ENCODE results near the gene TMEM205. TPM values are rescaled to one million over a fixed set of nuclear protein-coding genes. Genes with fewer than 3 reads are reported as not detected.
"Not testable (repeated sequence)": the region's sequence is repeated elsewhere in the genome, so short reads cannot be mapped to it uniquely, and the experiment has no call there.

Gene TMEM205
- total RNA-seq, 2 experiments from 2014 or later = 26.0 to 29.3 TPM

DNA sequence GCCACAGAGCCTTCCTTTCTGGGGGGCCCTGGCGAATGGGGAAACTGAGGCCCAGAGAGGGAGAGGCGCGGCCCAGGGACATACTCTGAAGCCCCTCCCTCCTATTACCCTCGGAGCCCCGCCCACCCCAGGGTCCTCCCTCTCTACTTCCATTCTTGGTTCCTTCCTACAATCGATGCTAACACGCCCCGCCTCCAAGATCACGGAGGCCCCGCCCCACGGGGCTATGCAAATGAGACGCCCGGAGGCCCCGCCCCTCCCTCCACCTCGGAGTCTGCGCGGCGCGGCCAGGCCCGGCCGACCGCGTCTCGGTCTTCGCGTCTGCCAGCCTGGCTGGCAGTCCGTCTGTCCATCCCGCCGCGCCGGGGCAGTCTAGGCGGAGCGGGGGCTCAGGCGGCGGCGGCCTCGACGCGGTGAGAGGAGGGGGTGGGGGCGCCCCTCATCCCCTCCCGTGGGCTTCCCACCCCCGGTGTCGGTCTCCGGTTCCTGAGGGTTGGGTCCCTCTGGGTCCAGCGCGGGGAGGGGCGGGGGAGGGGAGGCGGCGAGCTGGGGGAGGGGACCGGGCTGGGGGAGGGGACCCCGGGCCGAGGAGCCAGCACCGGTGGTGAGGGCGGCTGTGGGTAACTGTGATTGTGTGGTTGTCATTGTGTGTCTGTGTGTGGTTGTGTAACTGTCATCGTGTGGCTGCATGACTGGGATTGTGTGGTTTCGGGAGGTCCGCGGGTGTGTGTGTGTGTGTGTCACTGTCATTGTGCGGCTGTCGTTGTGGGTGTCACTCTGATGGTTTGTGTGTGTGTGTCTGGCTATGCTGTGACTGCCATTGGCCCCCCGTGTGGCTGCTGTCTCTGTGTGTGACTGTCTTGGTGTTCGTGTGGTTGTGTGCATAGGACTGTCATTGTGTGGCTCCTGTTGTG, 9.3 kb upstream of the TMEM205 start, which contains the start of gene PLPPR2:
PLPPR2 (plus strand) TSS at position 273 of the 914 bp plus-strand sequence. CDS start 2,242 bp downstream, outside the sequence.
- ChIA-PET CTCF (no interaction called here), POLR2A (no interaction called here)

DNA sequence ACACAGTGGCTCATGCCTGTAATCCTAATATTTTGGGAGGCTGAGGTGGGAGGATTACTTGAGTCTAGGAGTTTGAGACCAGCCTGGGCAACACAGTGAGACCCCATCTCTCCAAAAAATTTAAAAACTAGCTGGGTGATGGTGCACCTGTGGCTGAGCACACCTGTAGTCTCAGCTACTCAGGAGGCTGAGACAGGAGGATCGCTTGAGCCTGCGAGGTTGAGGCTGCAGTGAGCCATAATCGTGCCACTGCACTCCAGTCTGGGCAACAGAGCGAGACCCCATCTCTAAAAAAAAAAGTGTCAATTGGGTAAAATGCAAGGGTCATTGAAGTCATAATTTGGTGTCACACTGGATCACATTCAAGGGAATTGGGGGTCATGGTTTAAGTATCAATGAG, 8.0 kb upstream of the TMEM205 start:
- POLR2A ChIA-PET, CTCF ChIA-PET: not testable (repeated sequence)

DNA sequence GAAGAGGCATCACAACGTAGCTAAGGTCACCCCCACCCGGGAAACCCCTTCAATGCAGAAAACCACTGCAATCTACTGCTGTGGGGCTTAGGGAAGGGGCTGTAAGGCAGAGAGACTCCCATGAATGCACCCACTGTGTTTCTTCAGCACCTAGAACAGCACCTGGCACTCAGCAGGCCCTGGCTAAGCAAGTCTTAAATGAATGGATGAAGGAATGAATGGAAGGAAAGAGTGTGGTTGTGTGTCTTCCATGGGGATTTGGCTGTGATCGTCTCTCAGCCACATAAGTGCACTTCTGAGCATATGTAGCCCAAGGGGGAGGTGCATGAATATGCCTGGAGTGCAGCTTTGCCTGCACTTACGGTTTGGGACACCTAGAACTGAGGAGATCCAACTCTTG, 3.1 kb upstream of the TMEM205 start:
- ChIA-PET CTCF (no interaction called here), POLR2A (no interaction called here)

DNA sequence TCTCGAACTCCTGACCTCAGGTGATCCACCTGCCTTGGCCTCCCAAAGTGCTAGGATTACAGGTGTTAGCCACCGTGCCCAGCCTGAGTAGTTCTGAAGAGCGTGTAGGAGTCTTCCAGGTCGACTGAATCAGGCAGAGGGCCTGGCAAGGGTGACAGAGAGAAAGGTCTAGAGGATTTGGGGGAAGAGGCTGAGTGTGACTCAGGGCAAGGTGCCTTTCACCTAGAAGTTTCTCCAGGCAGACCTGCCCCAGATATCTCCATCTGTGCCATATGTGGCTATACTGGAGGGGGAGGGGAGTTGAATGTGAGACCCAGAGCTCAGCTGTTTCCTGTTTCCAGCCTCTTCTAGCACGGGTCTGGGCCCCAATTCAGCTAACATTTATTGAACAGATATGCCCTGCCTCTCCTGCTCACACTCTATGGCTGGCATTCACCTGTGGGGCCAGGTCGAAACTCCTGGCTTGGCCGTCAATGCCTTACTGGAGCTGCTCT, 1.5 kb upstream of the TMEM205 start:
- CTCF ChIA-PET = interaction anchor here (0.9 to 1.7 kb wide), 2 partner anchors 20 to 33 kb away, joined by 3 read pairs; no protein-coding TSS in a partner anchor
- POLR2A ChIA-PET = interaction anchor here (0.5 to 2.3 kb wide), 3 partner anchors 27 to 277 kb away, joined by 4 to 8 read pairs (median 7); partner anchors contain the start of gene SWSAP1

GRCh38 chr19:11345122-11345803, 805 bp downstream of the TMEM205 start:
- ChIA-PET POLR2A (interaction anchor here (1.0 to 2.3 kb wide), 2 partner anchors 29 to 30 kb away, joined by 5 to 8 read pairs; partner anchors contain the start of gene SWSAP1), CTCF (interaction anchor here (0.7 kb wide), 1 partner anchor 73 kb away, joined by 3 read pairs; no protein-coding TSS in a partner anchor)

DNA sequence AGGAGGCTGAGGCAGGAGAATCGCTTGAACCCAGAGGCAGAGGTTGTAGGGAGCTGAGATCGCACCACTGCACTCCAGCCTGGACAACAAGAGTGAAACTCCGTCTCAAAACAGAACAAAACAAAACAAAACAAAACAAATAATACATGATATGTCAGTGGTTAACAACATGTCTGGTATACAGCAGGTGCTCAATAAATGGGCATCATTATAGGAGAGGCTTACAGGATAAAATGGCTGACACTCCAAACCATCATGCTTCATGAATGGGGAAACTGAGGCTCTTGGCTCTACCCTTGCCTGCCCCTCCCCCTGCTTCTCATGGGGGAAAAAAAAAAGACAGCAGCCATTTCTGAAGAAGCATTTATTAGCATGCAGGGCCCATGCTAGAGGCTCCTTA, 3.6 kb downstream of the TMEM205 start:
- ChIA-PET POLR2A (no interaction called here), CTCF (interaction anchor here (0.7 kb wide), 2 partner anchors 104 to 138 kb away, joined by 3 to 4 read pairs; no protein-coding TSS in a partner anchor)

DNA sequence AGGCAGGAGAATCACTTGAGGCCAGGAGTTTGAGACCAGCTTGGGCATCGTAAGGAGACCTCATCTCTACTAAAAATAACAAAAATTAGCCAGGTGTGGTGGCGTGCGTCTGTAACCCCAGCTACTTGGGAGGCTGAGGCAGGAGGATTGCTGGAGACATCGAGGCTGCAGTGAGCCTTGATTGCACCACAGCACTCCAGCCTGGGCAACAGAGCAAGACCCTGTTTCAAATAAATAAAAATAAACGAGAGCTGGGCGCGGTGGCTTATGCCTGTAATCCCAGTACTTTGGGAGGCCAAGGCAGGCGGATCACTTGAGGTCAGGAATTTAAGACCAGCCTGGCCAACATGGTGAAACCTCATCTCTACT, 6.0 kb downstream of the TMEM205 start:
- POLR2A ChIA-PET = interaction anchor here (0.7 kb wide), 1 partner anchor 32 kb away, joined by 3 read pairs; no protein-coding TSS in a partner anchor

GRCh38 chr19:11339254-11340098, 6.6 kb downstream of the TMEM205 start, which contains the start of gene RAB3D:
Gene RAB3D (minus strand): TSS chr19:11339657. CDS start chr19:11337399, 2,258 bp downstream.
- POLR2A ChIA-PET = interaction anchor here (0.6 to 1.0 kb wide), 3 partner anchors 33 to 727 kb away, joined by 3 to 4 read pairs (median 3); no protein-coding TSS in a partner anchor
- CTCF ChIA-PET = interaction anchor here (0.5 to 1.8 kb wide), 5 partner anchors 9 to 458 kb away, joined by 3 to 5 read pairs (median 4); no protein-coding TSS in a partner anchor

More for the DNA sequence above, 6.0 kb downstream of the TMEM205 start:
- CTCF ChIA-PET = interaction anchor here (0.5 to 1.8 kb wide), 4 partner anchors 9 to 150 kb away, joined by 3 to 5 read pairs (median 4); no protein-coding TSS in a partner anchor

DNA sequence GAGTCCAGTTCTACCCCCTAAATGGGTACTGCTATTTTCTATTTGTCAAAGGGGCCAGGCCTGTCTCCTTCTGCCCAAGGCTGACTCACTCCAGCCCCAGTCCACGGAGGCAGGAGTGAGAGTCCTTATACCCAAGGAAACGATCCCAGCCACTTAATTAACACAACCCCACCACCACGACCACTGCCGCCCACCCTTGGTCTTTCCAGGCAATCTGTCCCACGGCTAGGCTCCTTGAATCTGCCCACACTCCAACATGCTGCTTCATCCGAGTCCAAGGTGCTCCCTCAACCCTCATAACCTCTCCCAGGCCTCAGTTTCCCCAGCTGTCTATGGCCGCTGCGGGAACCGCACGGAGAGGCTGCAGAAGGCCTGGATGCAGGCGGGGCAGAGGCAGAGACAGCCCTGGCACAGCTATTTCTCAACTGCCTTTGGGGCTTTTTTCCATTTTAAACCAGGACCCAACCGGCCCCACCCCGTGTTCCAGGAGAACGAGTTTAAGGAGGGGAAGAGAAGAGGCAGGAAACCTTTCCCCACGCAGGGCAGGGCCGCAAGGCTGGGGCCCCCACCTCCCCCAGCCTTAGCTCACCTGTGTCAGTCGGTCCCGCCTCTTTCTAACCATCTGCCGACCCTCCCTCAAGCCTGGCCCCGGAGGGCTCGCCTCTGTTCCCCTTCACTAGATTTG, 7.4 kb downstream of the TMEM205 start:
- CTCF ChIA-PET = interaction anchor here (0.6 to 1.8 kb wide), 3 partner anchors 42 to 459 kb away, joined by 3 to 6 read pairs (median 4); no protein-coding TSS in a partner anchor
- POLR2A ChIA-PET = interaction anchor here (0.6 to 1.0 kb wide), 2 partner anchors 144 to 728 kb away, joined by 3 to 4 read pairs; no protein-coding TSS in a partner anchor

- CTCF ChIA-PET = interaction anchor here (0.7 to 1.8 kb wide), 3 partner anchors 43 to 144 kb away, joined by 3 to 6 read pairs (median 4); no protein-coding TSS in a partner anchor
- POLR2A ChIA-PET = no interaction called here
These were observed 7.9 kb downstream of the TMEM205 start for GRCh38 chr19:11338121-11338520.

GRCh38 chr19:11337080-11337479, 9.0 kb downstream of the TMEM205 start:
- ChIA-PET CTCF (interaction anchor here (0.7 kb wide), 1 partner anchor 763 kb away, joined by 3 read pairs; no protein-coding TSS in a partner anchor), POLR2A (no interaction called here)

GRCh38 chr19:11335449-11336146, 10.5 kb downstream of the TMEM205 start:
- POLR2A ChIA-PET = no interaction called here
- CTCF ChIA-PET = no interaction called here

DNA sequence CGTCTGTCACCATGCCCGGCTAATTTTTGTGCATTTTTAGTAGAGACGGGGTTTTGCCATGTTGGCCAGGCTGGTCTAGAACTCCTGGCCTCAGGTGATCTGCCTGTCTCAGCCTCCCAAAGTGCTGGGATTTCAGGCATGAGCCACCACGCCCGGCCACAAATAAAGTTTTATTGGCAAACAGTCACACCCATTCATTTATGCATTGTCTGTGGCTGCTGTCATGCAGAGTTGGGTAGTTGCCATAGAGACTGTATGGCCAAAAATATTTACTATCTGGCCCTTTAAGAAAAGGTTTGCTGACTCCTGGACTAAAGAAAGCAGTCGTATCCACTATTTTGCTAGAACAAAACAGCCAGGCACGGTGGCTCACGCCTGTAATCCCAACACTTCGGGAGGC, 12.2 kb downstream of the TMEM205 start:
- POLR2A ChIA-PET = not testable (repeated sequence)
- CTCF ChIA-PET = interaction anchor here (0.7 kb wide), 1 partner anchor 24 kb away, joined by 4 read pairs; no protein-coding TSS in a partner anchor

DNA sequence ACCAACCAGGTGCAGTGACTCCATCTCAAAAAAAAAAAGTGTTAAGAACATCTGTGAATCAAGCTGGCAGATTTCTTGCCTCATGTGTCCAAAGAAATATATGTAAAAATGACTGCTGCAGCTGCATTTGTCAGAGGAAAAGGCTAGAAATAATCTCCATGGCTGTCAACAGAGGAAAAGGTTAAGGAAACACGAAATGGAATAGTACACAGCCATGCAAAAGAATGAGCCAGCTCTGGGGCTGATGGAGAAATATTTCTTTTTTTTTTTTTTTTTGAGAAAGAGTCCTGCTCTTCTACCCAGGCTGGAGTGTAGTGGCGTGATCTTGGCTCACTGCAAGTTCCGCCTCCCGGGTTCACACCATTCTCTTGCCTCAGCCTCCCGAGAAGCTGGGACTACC, 13.2 kb downstream of the TMEM205 start:
- POLR2A ChIA-PET = no interaction called here
- CTCF ChIA-PET = interaction anchor here (0.7 kb wide), 1 partner anchor 32 kb away, joined by 3 read pairs; no protein-coding TSS in a partner anchor

- POLR2A ChIA-PET = interaction anchor here (0.5 kb wide), 1 partner anchor 103 kb away, joined by 6 read pairs; no protein-coding TSS in a partner anchor
- CTCF ChIA-PET = interaction anchor here (0.9 to 1.3 kb wide), 2 partner anchors 8 to 390 kb away, joined by 3 read pairs; no protein-coding TSS in a partner anchor
These were observed 14.6 kb downstream of the TMEM205 start for GRCh38 chr19:11331502-11331901.

GRCh38 chr19:11330127-11330526, 15.9 kb downstream of the TMEM205 start:
- POLR2A ChIA-PET = no interaction called here
- CTCF ChIA-PET = interaction anchor here (1.3 kb wide), 1 partner anchor 10 kb away, joined by 3 read pairs; no protein-coding TSS in a partner anchor

GRCh38 chr19:11325544-11325943, 20.5 kb downstream of the TMEM205 start:
- CTCF ChIA-PET = interaction anchor here (1.3 kb wide), 1 partner anchor 19 kb away, joined by 3 read pairs; no protein-coding TSS in a partner anchor
- POLR2A ChIA-PET = no interaction called here
